Hematopoietic multipotent progenitor cell treated with erythropoietin and hydrocortisone succinate and interleukin-3 and kit ligand, for 6 days (in vitro differentiated cells): ENCODE data around the gene RMC1.
"Not testable (repeated sequence)": the region's sequence is repeated elsewhere in the genome, so short reads cannot be mapped to it uniquely, and the experiment has no call there.

Experiments used
- DNase-seq: peaks from one replicate; pipeline ENCODE4 v3.0.0-alpha.2; 2015

Gene RMC1

DNA sequence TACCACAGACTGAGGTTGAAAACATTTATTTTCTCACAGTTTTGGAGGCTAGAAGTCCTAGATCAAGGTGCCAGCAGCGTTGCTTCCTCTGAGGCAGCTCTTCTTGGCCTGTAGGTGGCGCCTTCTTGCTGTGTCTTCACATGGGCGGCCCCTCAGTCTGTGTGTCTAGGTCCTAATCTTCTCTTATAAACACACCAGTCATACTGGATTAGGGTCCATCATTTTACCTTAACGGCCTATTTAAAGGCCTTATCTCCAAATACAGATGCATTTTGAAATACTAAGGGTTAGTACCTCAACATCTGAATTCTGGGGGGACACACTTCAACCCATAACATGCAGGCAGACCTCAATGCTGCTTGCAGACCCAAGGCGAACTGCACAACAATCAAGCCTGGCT, 4.4 kb upstream of the RMC1 start:
- DNase-seq: peak; percentile 97

GRCh38 chr18:23499291-23499781, 4.0 kb upstream of the RMC1 start:
- DNase-seq: no peak

GRCh38 chr18:23501626-23502025, 1.7 kb upstream of the RMC1 start:
- no peak for DNase-seq

GRCh38 chr18:23502516-23503037, 734 bp upstream of the RMC1 start:
- no peak for DNase-seq

DNA sequence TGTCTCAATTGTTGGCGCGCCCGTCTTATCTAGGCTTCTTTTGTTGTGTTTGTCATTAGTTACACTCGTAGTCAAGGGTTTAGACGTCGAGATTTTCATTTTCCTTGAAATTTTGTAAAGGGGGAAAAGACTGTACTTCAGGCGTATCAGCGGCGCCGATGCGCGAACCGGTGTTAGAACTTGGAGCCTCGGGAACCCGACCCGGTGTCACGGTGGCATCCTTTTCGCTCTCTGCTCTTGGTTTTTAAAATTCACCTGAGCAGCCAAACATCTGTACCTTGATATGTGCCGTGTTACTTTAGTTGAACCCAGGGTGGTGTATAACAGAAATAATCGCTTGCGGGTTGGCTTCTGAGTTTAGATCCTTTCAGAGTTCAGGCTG, 643 bp downstream of the RMC1 start:
- peak; percentile 34 for DNase-seq

DNA sequence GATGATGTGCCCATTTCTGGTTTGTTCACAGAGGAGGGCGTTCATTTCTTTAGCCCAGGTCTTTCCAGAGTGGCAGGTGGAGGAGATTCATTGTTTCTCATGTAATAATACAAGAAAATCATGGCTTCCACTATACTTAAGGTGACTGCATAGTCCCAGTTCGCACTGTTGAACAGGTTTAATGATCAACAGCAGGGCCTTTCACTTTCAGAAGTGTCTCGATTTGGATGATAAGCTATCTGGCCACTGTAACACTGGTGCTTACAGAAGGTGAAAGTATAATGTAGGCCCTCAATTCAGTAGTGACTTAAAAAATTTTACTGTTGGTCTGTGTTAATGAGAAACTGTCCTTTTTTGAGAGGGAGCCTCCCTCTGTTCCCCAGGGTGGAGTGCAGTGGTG, 1.4 kb downstream of the RMC1 start:
- DNase-seq: no peak

- no peak for DNase-seq
Measured at GRCh38 chr18:23506393-23506792, 3.1 kb downstream of the RMC1 start.

- DNase-seq: not testable (repeated sequence)
Measured at GRCh38 chr18:23510923-23511322, 7.6 kb downstream of the RMC1 start.

DNA sequence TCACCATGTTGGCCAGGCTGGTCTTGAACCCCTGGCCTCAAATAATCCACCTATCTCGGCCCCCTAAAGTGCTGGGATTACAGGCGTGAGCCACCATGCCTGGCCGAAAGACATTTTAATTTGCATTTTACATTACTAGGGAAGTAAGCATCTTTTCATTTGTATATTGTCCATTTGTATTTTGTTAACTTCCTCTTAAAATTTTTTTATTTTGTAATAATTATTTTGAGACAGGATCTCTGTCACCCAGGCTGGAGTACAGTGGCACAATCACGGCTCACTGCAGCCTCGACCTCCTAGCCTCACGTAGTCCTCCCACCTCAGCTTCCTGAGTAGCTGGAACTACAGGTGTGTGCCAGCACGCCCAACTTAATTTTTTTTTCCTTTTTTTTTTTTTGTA, 8.9 kb downstream of the RMC1 start:
- DNase-seq: not testable (repeated sequence)

- DNase-seq: no peak
Measured at GRCh38 chr18:23512641-23513040, 9.3 kb downstream of the RMC1 start.

- peak; percentile 92 for DNase-seq
Measured at GRCh38 chr18:23515911-23516546, 12.7 kb downstream of the RMC1 start.

- no peak for DNase-seq
Measured at GRCh38 chr18:23519734-23520133, 16.4 kb downstream of the RMC1 start.

DNA sequence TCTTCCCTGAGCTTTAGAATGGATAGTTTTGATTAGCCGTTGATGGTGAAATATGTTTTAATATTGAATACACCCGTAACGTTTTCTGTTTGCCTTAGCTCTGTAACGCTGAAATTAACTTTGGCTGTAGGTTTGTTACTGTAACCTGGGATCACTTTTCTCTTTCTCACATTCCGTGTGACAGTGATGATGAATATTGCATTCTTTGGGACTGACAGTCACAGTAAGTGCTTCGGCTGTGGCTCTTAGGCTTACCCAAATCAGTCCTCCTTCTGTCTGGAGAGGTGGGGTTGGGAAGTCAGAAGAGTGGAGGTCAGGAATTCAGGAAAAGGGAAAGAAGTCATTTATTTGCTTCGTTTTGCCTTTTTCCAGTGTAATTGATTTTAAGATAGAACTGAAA, 18.0 kb downstream of the RMC1 start:
- no peak for DNase-seq

GRCh38 chr18:23521907-23522306, 18.6 kb downstream of the RMC1 start:
- DNase-seq: no peak

- DNase-seq: no peak
Measured at GRCh38 chr18:23523429-23524212, 20.3 kb downstream of the RMC1 start.

DNA sequence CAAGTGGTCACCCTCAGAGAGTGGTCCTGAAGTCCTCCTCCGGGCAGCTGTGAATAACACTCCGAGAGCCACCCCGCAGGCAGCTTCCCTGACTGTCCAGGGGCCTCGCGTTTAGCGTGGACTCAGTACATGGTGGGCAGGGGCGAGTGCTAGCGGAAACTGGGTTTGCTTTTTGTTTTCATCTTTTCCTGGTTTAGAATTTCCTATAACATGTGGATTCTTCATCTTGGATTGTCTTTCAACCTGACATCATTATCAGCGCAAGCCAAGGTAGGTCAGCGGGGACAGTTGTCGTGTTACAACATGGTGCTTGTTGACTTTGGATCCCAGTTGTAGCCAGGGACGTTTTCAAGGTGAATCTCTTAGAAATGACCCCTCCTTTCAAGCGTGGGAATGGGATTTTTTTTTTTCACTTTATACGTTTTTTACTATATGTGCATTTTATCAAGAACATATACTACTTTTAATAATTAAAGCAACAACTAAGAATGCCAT, 20.9 kb downstream of the RMC1 start:
- DNase-seq: no peak

- DNase-seq: no peak
Measured at GRCh38 chr18:23526501-23527063, 23.3 kb downstream of the RMC1 start.

- peak; percentile 31 for DNase-seq
Measured at GRCh38 chr18:23528580-23529472, 25.5 kb downstream of the RMC1 start.

- DNase-seq: no peak
Measured at GRCh38 chr18:23529604-23530003, 26.3 kb downstream of the RMC1 start.

DNA sequence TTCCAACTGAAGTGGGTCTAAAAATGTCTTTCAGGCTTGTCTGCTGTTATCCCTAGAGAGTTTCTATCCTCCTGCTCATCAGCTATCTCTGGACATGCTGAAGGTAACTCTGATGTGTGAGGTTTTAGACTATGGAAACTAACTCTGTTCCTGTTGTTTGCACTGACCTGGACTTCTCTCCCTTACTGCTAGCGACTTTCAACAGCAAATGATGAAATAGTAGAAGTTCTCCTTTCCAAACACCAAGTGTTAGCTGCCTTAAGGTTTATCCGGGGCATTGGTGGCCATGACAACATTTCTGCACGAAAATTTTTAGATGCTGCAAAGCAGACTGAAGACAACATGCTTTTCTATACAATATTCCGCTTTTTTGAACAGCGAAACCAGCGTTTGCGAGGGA, 26.9 kb downstream of the RMC1 start:
- DNase-seq: no peak

- no peak for DNase-seq
Measured at GRCh38 chr18:23531912-23532311, 28.6 kb downstream of the RMC1 start.

GRCh38 chr18:23532848-23533247, 29.5 kb downstream of the RMC1 start:
- no peak for DNase-seq

DNA sequence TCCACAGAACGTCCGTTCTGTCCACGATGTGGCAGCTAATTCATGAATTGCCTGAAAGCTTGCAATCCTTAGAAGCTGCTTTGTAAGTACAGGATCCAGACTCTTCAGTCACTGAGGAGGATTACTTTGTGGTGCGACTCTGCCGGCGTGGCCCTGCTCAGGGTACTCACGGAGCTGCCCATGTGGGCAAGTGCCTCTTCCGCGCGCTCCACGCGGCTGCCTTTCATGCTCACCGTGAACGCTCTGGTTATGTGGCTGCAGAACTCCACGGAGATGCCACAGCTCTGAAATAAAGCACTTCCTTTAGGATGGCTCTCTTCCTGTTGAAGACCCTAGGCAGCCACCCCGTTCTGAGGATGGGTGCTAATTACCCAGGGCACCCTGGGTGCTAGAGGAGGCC, 31.0 kb downstream of the RMC1 start:
- no peak for DNase-seq
